Thyroid gland (tissue), 4 donors: ENCODE measurements around the gene LGR6.

ENCODE experiments used
- CTCF ChIP-seq, 6 experiments: fragments of 200-600 bp in 3 of 6; fragments of 450-650 bp in 3 of 6; sonication (generic) in 3 of 6; IDR thresholded peaks; one replicate each; pipeline ENCODE4 v1.5.1; 2016 to 2019; ENCODE audit warnings: antibody characterized with exemption in 6 of 6, mild to moderate bottlenecking in 2 of 6, inconsistent platforms in 1 of 6, moderate library complexity in 1 of 6
- POLR2A ChIP-seq, 2 donors: fragments of 450-650 bp; IDR thresholded peaks; one replicate each; pipeline ENCODE4 v1.6.1; 2017; ENCODE audit warnings: antibody characterized with exemption in 2 of 2, mild to moderate bottlenecking in 2 of 2, moderate library complexity in 1 of 2

GRCh38 chr1:202189001-202189790, 4.4 kb upstream of the LGR6 start:
- TF ChIP-seq CTCF (IDR thresholded peaks at IDR 0.05) (peak; percentile 37 to 92 (median 70)), POLR2A (IDR thresholded peaks at IDR 0.05) (no peak)
